HG03139 (cell line): ENCODE measurements around the gene NCK2.

ENCODE experiments used
- ATAC-seq: cut with Tn5 transposase; IDR thresholded peaks from one replicate; pipeline ENCODE4 v1.9.1; 2021; ENCODE audit not compliant: unreplicated experiment

NCK2 gene

GRCh38 chr2:105744909-105745853 lies at the start of gene NCK2:
TSS of gene NCK2 (plus strand) at chr2:105744912. CDS start at chr2:105855064, 110,152 bp downstream.
- ATAC-seq, result peak; percentile 21

DNA sequence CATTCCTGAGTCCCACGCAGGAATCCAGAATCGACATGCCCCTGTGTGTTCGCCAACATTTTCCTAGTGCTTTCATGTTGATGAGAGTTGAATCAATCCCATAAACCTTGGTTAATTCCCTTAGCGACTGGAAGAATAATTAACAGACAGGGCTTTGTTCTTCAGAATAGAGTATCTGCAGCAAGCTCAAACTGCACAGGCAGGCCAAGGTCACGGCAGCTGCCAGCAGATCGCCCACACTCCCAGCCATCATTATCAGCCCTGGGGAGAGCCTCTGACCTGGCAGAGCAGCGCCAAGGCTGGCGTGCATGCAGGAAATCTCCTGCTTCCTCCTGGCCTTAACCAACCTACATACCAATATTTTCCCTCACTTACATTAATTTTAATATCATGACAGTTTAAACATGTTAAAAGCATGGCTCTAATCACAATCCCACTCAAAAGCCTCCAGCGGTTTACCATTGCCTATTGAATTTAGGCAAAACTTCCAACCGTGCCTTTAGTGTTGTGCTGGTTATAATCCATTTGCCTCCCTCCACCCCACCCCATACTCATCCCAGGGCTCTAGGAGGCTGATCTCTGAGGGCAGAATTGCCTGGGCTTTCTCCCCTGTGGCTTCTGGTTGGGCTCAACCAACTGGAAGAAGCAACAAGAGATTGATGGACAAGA lies 46.8 kb upstream of the NCK2 start:
- ATAC-seq, result no peak

DNA sequence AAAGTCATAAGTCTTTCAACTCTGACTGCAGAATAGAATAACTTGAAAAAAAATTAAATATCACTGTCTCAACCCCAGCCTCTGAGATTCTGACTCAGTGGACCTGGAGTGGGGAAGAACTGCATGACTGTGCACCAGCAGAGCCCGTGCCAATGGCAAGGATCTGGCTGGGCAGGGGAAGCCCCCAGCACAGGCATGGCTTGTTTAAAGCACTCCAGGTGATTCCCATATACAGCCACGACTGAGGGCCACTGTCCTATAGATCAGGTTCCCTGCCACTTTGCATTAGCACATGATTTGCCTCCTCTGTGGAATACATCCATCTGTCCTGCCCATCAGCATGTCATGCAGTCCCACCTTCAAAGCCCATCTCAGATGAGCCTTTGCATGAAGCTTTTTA lies 45.9 kb upstream of the NCK2 start:
- no peak for ATAC-seq

- ATAC-seq, result no peak
Measured at GRCh38 chr2:105701042-105701441, 43.7 kb upstream of the NCK2 start.

DNA sequence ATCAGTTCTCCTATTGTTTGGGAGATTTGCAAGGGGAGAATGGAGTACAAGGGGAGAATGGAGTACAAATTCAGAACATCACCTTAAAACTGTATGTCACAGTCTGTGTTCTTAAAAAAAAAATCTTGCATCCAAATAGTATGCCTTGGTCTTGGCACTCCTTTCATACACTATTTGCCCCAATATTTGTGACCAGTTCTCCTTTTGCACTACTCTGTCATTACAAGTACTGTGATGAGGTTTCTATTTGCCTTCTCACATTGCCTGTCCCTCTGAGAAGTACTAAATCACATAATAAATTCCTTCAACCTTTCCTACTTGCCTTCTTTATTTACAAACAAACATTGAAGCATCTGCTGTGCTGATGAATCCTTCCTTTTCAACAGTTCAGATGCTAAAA lies 36.0 kb upstream of the NCK2 start:
- ATAC-seq, result no peak

- ATAC-seq, result no peak
Measured at GRCh38 chr2:105711394-105711793, 33.3 kb upstream of the NCK2 start.

DNA sequence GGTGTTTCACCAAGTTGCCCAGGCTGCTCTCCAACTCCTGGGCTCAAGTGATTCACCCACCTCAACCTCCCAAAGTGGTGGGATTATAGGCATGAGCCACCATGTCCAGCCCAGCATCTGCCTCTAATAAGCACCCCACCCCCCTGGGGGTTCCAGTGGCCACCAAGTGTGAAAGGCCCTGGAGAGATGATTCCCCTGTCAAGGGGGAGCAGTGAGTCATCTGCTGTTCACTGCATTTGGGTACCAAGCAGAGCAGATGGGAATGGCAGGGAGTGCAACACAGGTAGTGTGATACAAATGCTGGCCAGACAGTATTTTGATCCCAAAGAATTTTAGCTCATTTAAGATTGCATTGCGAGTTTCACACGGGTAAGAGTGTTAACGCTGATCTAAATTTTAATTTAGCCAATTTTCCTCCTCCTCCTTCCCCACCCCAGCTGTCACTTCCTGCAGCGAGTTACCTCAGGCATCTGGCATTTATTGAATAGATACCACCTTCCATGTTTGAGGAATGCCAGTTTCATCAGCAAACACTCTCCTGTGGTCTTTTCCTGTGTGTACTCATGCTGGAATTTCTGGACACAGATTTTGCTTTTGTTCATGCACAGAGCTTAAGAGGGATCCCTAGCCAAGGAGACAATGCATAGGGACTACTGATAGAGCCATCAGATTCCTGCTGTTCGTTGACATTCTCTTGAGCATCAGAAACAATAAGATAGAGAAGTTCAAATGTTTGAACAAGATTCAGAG lies 32.4 kb upstream of the NCK2 start:
- ATAC-seq, result no peak

- no peak for ATAC-seq
Measured at GRCh38 chr2:105712981-105713596, 31.6 kb upstream of the NCK2 start.

GRCh38 chr2:105714141-105714540 lies 30.6 kb upstream of the NCK2 start:
- ATAC-seq, result no peak

DNA sequence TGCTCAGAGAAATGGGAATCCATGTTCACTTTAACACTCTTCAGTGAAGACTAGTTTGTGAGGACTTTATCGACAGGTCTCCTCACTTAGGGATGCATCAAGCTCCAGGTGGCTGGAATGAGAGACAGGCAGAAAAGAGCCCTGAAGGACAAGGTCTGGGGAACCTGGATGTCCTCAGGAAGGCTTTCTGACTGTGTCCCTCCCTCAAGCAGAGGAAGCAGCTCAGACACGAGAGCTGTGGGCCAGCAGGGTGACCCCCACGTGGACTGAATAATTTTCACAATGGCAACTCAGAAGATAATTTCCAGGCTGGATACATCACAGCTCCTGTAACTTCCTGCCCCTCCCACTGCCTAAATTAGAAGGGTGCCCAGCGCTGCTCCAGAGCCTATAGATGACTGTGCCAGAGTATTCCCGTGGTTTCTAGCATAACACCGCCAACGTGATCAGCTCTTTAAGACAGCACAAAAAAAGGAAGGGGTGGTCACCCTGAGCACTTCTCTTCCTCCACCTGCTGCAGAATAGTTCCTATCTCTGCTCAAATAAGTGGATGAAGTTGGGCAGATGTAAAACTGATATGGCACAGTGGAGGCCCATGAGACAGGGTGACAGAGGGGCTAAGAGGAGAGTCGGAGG lies 25.7 kb upstream of the NCK2 start:
- ATAC-seq, result no peak

- ATAC-seq, result no peak
Measured at GRCh38 chr2:105721991-105722511, 22.7 kb upstream of the NCK2 start.

GRCh38 chr2:105722726-105723297 lies 21.9 kb upstream of the NCK2 start:
- no peak for ATAC-seq

- ATAC-seq, result no peak
Measured at GRCh38 chr2:105723431-105723830, 21.3 kb upstream of the NCK2 start.

DNA sequence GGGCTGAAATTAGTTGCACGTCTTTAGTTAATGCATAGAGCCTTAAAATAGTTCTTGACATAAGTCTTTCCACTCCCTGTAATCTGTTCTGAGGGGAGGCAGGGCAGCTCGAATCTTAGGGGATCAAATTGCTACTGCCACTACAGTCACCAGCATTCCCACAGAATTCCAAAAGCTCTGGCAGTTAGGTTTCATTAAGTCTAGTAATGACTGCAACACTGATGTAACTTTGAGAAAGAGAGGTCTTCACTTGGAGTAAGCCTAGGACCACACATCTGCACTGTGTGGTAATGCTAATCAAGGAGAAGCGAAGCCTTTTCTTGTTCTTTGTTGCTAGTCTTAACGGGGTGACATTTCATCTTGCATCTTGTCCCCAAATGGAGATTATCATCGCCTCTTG lies 19.3 kb upstream of the NCK2 start:
- no peak for ATAC-seq

- no peak for ATAC-seq
Measured at GRCh38 chr2:105730170-105730569, 14.5 kb upstream of the NCK2 start.

GRCh38 chr2:105731511-105731910 lies 13.2 kb upstream of the NCK2 start:
- no peak for ATAC-seq

GRCh38 chr2:105732101-105732500 lies 12.6 kb upstream of the NCK2 start:
- ATAC-seq, result no peak

- no peak for ATAC-seq
Measured at GRCh38 chr2:105732955-105733607, 11.6 kb upstream of the NCK2 start.

DNA sequence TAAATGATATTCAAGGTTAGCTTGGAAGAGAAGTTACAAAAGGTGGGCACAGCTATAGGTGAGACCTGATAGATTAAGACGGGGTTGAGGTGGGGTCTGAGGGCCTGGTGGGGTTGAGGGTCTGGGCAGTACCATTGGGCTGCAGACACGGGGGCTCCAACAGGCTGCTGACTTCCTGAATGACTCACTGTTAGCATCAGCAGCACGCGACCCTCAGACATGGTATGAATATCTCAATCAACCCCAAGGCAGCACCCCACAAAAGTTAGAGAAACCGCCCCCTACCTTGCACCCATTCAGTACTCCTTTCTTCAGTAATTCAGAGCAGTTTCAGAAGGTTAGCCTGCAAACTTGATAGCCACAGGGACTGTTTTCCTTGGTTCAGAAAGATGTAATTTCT lies 10.8 kb upstream of the NCK2 start:
- ATAC-seq, result no peak
